OCI-LY7 (cell line): Measurements from ENCODE around the gene PAMR1.

Experiments
- CTCF ChIP-seq: fragments of 200-600 bp; sonication (generic); conservative IDR thresholded peaks from 2 replicates; pipeline ENCODE4 v1.5.1; 2014; ENCODE audit warnings: mild to moderate bottlenecking, antibody characterized with exemption, low read length, moderate library complexity, mixed read lengths
- EZH2phosphoT487 ChIP-seq: fragments of 200-600 bp; sonication (generic); IDR thresholded peaks from 2 replicates; pipeline ENCODE4 v1.6.1; 2018; ENCODE audit warnings: low read depth, borderline replicate concordance, mild to moderate bottlenecking, mixed run types, antibody characterized with exemption, low read length, moderate library complexity, mixed read lengths

GRCh38 chr11:35539781-35540281 is 14.4 kb upstream of the PAMR1 start:
- TF ChIP-seq CTCF (no peak), EZH2phosphoT487 (no peak)
